HepG2 (cell line): ENCODE measurements around the gene PGGT1B. TPM values are rescaled to one million over a fixed set of nuclear protein-coding genes. Genes with fewer than 3 reads are reported as not detected.
A peak's percentile ranks its signal among the peaks of the same experiment; 100 is the strongest.

Experiments
- AGO1 ChIP-seq: fragments of 200-400 bp; formaldehyde crosslinking; IDR thresholded peaks from 2 replicates; pipeline ENCODE4 v1.6.1; 2017; ENCODE audit warnings: mild to moderate bottlenecking, low read depth, low read length, moderate library complexity; ENCODE audit not compliant: poor library complexity, severe bottlenecking
- DZIP1 ChIP-seq: sonication (generic); formaldehyde crosslinking; IDR thresholded peaks from 2 replicates; pipeline ENCODE4 v1.5.0; 2020; ENCODE audit warnings: mild to moderate bottlenecking, missing genetic modification reagents
- EEA1 ChIP-seq: sonication (generic); formaldehyde crosslinking; IDR thresholded peaks from 2 replicates; pipeline ENCODE4 v1.5.1; 2020; ENCODE audit warnings: mild to moderate bottlenecking, missing genetic modification reagents, borderline replicate concordance
- ETV6 ChIP-seq: sonication (generic); formaldehyde crosslinking; conservative IDR thresholded peaks from 2 replicates; pipeline ENCODE4 v1.4.0; 2020; ENCODE audit warnings: missing genetic modification reagents
- FOXK2 ChIP-seq: fragments of 450-650 bp; IDR thresholded peaks from 2 replicates; pipeline ENCODE4 v1.6.1; 2016
- GPN1 ChIP-seq: sonication (generic); formaldehyde crosslinking; IDR thresholded peaks from 2 replicates; pipeline ENCODE4 v1.5.1; 2020; ENCODE audit warnings: missing genetic modification reagents, borderline replicate concordance
- MEF2D ChIP-seq: sonication (generic); formaldehyde crosslinking; IDR thresholded peaks from 2 replicates; pipeline ENCODE4 v1.5.1; 2020; ENCODE audit warnings: mild to moderate bottlenecking, missing genetic modification reagents
- MXD1 ChIP-seq: sonication (generic); formaldehyde crosslinking; IDR thresholded peaks from 2 replicates; pipeline ENCODE4 v1.4.0; 2020; ENCODE audit warnings: mild to moderate bottlenecking, missing genetic modification reagents
- NFYB ChIP-seq: sonication (generic); formaldehyde crosslinking; IDR thresholded peaks from 2 replicates; pipeline ENCODE4 v1.4.0; 2020; ENCODE audit warnings: missing genetic modification reagents
- PHF5A ChIP-seq: IDR thresholded peaks from one replicate; pipeline ENCODE4 v1.6.1; 2018; ENCODE audit warnings: low read depth, missing genetic modification reagents; ENCODE audit not compliant: unreplicated experiment
- TRAFD1 ChIP-seq: sonication (generic); formaldehyde crosslinking; IDR thresholded peaks from 2 replicates; pipeline ENCODE4 v1.5.1; 2020; ENCODE audit warnings: missing genetic modification reagents, mild to moderate bottlenecking, borderline replicate concordance
- ZC3H13 ChIP-seq: sonication (generic); formaldehyde crosslinking; IDR thresholded peaks from 2 replicates; pipeline ENCODE4 v1.8.1; 2023; ENCODE audit warnings: mild to moderate bottlenecking, missing genetic modification reagents, moderate library complexity
- ZIK1 ChIP-seq: sonication (generic); formaldehyde crosslinking; IDR thresholded peaks from 2 replicates; pipeline ENCODE4 v1.5.0; 2020; ENCODE audit warnings: mild to moderate bottlenecking, low read depth, missing genetic modification reagents, borderline replicate concordance
- ZNF160 ChIP-seq: sonication (generic); formaldehyde crosslinking; IDR thresholded peaks from 2 replicates; pipeline ENCODE4 v1.8.0; 2022; ENCODE audit warnings: mild to moderate bottlenecking, inconsistent platforms, missing genetic modification reagents
- ZNF263 ChIP-seq: sonication (generic); formaldehyde crosslinking; IDR thresholded peaks from 2 replicates; pipeline ENCODE4 v1.4.0; 2020; ENCODE audit warnings: missing genetic modification reagents
- ZNF280D ChIP-seq: sonication (generic); formaldehyde crosslinking; IDR thresholded peaks from 2 replicates; pipeline ENCODE4 v1.5.1; 2020; ENCODE audit warnings: mild to moderate bottlenecking, missing genetic modification reagents
- ZNF749 ChIP-seq: sonication (generic); formaldehyde crosslinking; IDR thresholded peaks from 2 replicates; pipeline ENCODE4 v1.8.0; 2022; ENCODE audit warnings: mild to moderate bottlenecking, missing genetic modification reagents, moderate library complexity, borderline replicate concordance
- polyA plus RNA-seq, 8 experiments: library from polyadenylated mRNA; depleted of rRNA in 3 of 8; stranded (reverse) in 7 of 8; unstranded in 1 of 8; fragments of >200 nt; fragmentation: Illumina TruSeq in 4 of 8; extraction: Trizol in 4 of 8; gene quantifications; 2 replicates each; pipeline versions ENCODE4 v1.2.1 to v1.2.3, GENCODE V29; 2011 to 2016; ENCODE audit warnings: low read depth in 4 of 8, missing spikeins in 1 of 8, mixed read lengths in 1 of 8; ENCODE audit not compliant: insufficient read depth in 1 of 8
- total RNA-seq, 5 experiments: library from RNA; depleted of rRNA; stranded (reverse); fragments of >200 nt; fragmentation: Illumina TruSeq; extraction: Trizol; gene quantifications; 2 replicates each; pipeline ENCODE4 v1.2.3, GENCODE V29; 2016; ENCODE audit warnings: low read depth in 1 of 5

PGGT1B gene
- total and polyA plus RNA-seq, 2 of the 13 experiments (the other 11 are each of a cell fraction or from before 2014, with no cell fraction given), result 2.4 to 42.7 TPM

GRCh38 chr5:115262321-115263077 is at the start of gene PGGT1B (continued):
- TF ChIP-seq AGO1 (peak; percentile 54), DZIP1 (CRISPR knock-in tag) (peak; percentile 66; the same call in 1 of the 2 replicates), ZNF160 (CRISPR knock-in tag) (peak; percentile 41; the same call in 1 of the 2 replicates), PHF5A (CRISPR knock-in tag) (no peak), FOXK2 (no peak), MEF2D (CRISPR knock-in tag) (0 out of 2 replicates have a peak, but pooled peaks have one; percentile 25), EEA1 (no peak), TRAFD1 (no peak), ZNF280D (CRISPR knock-in tag) (0 out of 2 replicates have a peak, but pooled peaks have one; percentile 27), ETV6 (CRISPR knock-in tag) (0 out of 2 replicates have a peak, but pooled peaks have one; percentile 46), ZNF749 (CRISPR knock-in tag) (no peak), ZIK1 (CRISPR knock-in tag) (peak; percentile 75; the same call in 1 of the 2 replicates), MXD1 (CRISPR knock-in tag) (peak; percentile 80), ZNF263 (CRISPR knock-in tag) (peak; percentile 62; the same call in 1 of the 2 replicates), NFYB (CRISPR knock-in tag) (no peak; the same call in 1 of the 2 replicates), GPN1 (CRISPR knock-in tag) (no peak), ZC3H13 (CRISPR knock-in tag) (no peak)
